DOHH2 (cell line): ENCODE data around the gene MACROD2.

Experiments used
- H3F3A ChIP-seq: fragments of 200-600 bp; sonication (generic), shearing (Covaris generic); 2 replicates; pipeline ENCODE4 v1.6.0; 2016; ENCODE audit warnings: antibody characterized with exemption, mild to moderate bottlenecking; ENCODE audit not compliant: control insufficient read depth, insufficient read depth
- H3K27ac ChIP-seq: fragments of 200-600 bp; sonication (generic); 2 replicates; pipeline ENCODE4 v1.5.1; 2014; ENCODE audit warnings: low read depth, mild to moderate bottlenecking, low read length, moderate library complexity
- H3K27me3 ChIP-seq: fragments of 200-600 bp; sonication (generic); 2 replicates; pipeline ENCODE4 v1.6.1; 2014; ENCODE audit warnings: mild to moderate bottlenecking, low read length, mixed read lengths; ENCODE audit not compliant: control insufficient read depth
- H3K36me3 ChIP-seq: fragments of 200-600 bp; sonication (generic); 2 replicates; pipeline ENCODE4 v1.6.1; 2014; ENCODE audit warnings: mild to moderate bottlenecking, low read length, moderate library complexity, mixed read lengths; ENCODE audit not compliant: control insufficient read depth
- H3K4me1 ChIP-seq: fragments of 200-600 bp; sonication (generic); 2 replicates; pipeline ENCODE4 v1.6.1; 2014; ENCODE audit warnings: mild to moderate bottlenecking, low read length, mixed read lengths; ENCODE audit not compliant: control insufficient read depth
- H3K4me2 ChIP-seq: fragments of 200-600 bp; sonication (generic); 2 replicates; pipeline ENCODE4 v1.6.0; 2014; ENCODE audit warnings: mild to moderate bottlenecking, low read length, moderate library complexity
- H3K4me3 ChIP-seq: fragments of 200-600 bp; sonication (generic); 2 replicates; pipeline ENCODE4 v1.5.1; 2014; ENCODE audit warnings: mild to moderate bottlenecking, low read length, mixed read lengths
- H3K79me2 ChIP-seq: fragments of 200-600 bp; sonication (generic); 2 replicates; pipeline ENCODE4 v1.6.1; 2014; ENCODE audit warnings: mild to moderate bottlenecking, low read length, mixed read lengths; ENCODE audit not compliant: control insufficient read depth
- H3K9me2 ChIP-seq: fragments of 200-600 bp; sonication (generic); replicated peaks from 2 replicates; pipeline ENCODE4 v1.6.1; 2014; ENCODE audit warnings: mild to moderate bottlenecking, low read length, mixed read lengths; ENCODE audit not compliant: control insufficient read depth
- H3K9me3 ChIP-seq: fragments of 200-600 bp; sonication (generic); 2 replicates; pipeline ENCODE4 v1.6.1; 2014; ENCODE audit warnings: antibody characterized with exemption, low read length, mixed read lengths; ENCODE audit not compliant: control insufficient read depth, insufficient read depth
- H4K20me1 ChIP-seq: fragments of 200-600 bp; sonication (generic); 2 replicates; pipeline ENCODE4 v1.6.0; 2014; ENCODE audit warnings: low read depth, mild to moderate bottlenecking, antibody characterized with exemption, low read length, moderate library complexity; ENCODE audit not compliant: control insufficient read depth, insufficient read depth
- CTCF ChIP-seq: fragments of 200-600 bp; sonication (generic); IDR thresholded peaks from one replicate; pipeline ENCODE4 v1.5.1; 2014; ENCODE audit warnings: antibody characterized with exemption, mild to moderate bottlenecking, low read depth, low read length; ENCODE audit not compliant: poor library complexity, severe bottlenecking
- EZH2phosphoT487 ChIP-seq: fragments of 200-600 bp; sonication (generic); IDR thresholded peaks from 2 replicates; pipeline ENCODE4 v1.6.1; 2017; ENCODE audit warnings: borderline replicate concordance, mild to moderate bottlenecking, antibody characterized with exemption, low read length, moderate library complexity, mixed read lengths

MACROD2 gene

GRCh38 chr20:15917283-15917682 is 1922.0 kb downstream of the MACROD2 start:
- Histone ChIP-seq H3K27ac (no peak overlapping the region), H4K20me1 (no peaks in the 10 kb centered on the region), H3K9me2 (no peaks in the 10 kb centered on the region), H3K27me3 (no peaks in the 10 kb centered on the region), H3K4me3 (no peak overlapping the region), H3K4me1 (peaks cover under 1% of the 10 kb centered on the region; the same call in 1 of the 2 replicates), H3K79me2 (no peaks in the 10 kb centered on the region), H3F3A (no peaks in the 10 kb centered on the region), H3K36me3 (no peaks in the 10 kb centered on the region), H3K4me2 (no peak overlapping the region), H3K9me3 (no peaks in the 10 kb centered on the region)
- TF ChIP-seq CTCF: no peak
- TF ChIP-seq EZH2phosphoT487: no peak

GRCh38 chr20:15918631-15919030 is 1923.3 kb downstream of the MACROD2 start:
- H3K36me3 ChIP-seq: no peaks in the 10 kb centered on the region

GRCh38 chr20:15919118-15919517 is 1923.8 kb downstream of the MACROD2 start:
- H3K27ac ChIP-seq: no peak overlapping the region
- H3K4me1 ChIP-seq: peaks cover 14% of the 10 kb centered on the region
- H4K20me1 ChIP-seq: no peaks in the 10 kb centered on the region
- no peaks in the 10 kb centered on the region for H3K27me3 ChIP-seq
- H3K9me2 ChIP-seq: no peaks in the 10 kb centered on the region; the same call in 1 of the 2 replicates
- no peaks in the 10 kb centered on the region for H3K36me3 ChIP-seq
- H3K4me3 ChIP-seq: no peak overlapping the region
- no peaks in the 10 kb centered on the region for H3F3A ChIP-seq
- H3K4me2 ChIP-seq: no peak overlapping the region
- H3K9me3 ChIP-seq: no peaks in the 10 kb centered on the region
- H3K79me2 ChIP-seq: no peaks in the 10 kb centered on the region
- TF ChIP-seq EZH2phosphoT487 (no peak), CTCF (no peak)

More at GRCh38 chr20:15918631-15919030, 1923.3 kb downstream of the MACROD2 start:
- Histone ChIP-seq H3F3A (no peaks in the 10 kb centered on the region), H3K79me2 (no peaks in the 10 kb centered on the region), H4K20me1 (no peaks in the 10 kb centered on the region), H3K4me3 (no peak overlapping the region), H3K4me1 (peaks cover 14% of the 10 kb centered on the region), H3K27ac (no peak overlapping the region), H3K4me2 (no peak overlapping the region), H3K27me3 (no peaks in the 10 kb centered on the region), H3K9me2 (no peaks in the 10 kb centered on the region; the same call in 1 of the 2 replicates), H3K9me3 (no peaks in the 10 kb centered on the region)
- no peak for TF ChIP-seq CTCF
- no peak for TF ChIP-seq EZH2phosphoT487

GRCh38 chr20:15921930-15922329 is 1926.6 kb downstream of the MACROD2 start:
- H3K27ac ChIP-seq: no peak overlapping the region
- H3K9me2 ChIP-seq: no peaks in the 10 kb centered on the region; the same call in 1 of the 2 replicates
- no peaks in the 10 kb centered on the region for H3K27me3 ChIP-seq
- TF ChIP-seq CTCF (no peak), EZH2phosphoT487 (no peak)
- no peaks in the 10 kb centered on the region for H3K9me3 ChIP-seq
- H3K4me2 ChIP-seq: no peak overlapping the region
- H3K79me2 ChIP-seq: no peaks in the 10 kb centered on the region
- no peaks in the 10 kb centered on the region for H3F3A ChIP-seq
- H3K4me1 ChIP-seq: peaks cover 14% of the 10 kb centered on the region
- no peaks in the 10 kb centered on the region for H3K36me3 ChIP-seq
- no peak overlapping the region for H3K4me3 ChIP-seq
- H4K20me1 ChIP-seq: no peaks in the 10 kb centered on the region
